Right lobe of liver (tissue), 6 donors: ENCODE data around the gene SF3B3. TPM values are rescaled to one million over a fixed set of nuclear protein-coding genes. Genes with fewer than 3 reads are reported as not detected.
"Not testable (repeated sequence)": the region's sequence is repeated elsewhere in the genome, so short reads cannot be mapped to it uniquely, and the experiment has no call there.

Source experiments
- ATAC-seq, 4 donors: fragments of 200-7000 bp; cut with Tn5 transposase; one replicate each; pipeline ENCODE4 v1.9.1; 2020; ENCODE audit warnings: mild to moderate bottlenecking in 4 of 4, moderate library complexity in 4 of 4
- DNase-seq, 3 donors: peaks; one replicate each; pipeline ENCODE4 v3.0.0-alpha.2; 2020
- H3K27ac ChIP-seq, 3 donors: fragments of 200-600 bp; one replicate each; pipeline ENCODE4 v1.8.0; 2022
- H3K27me3 ChIP-seq, 2 donors: fragments of 200-600 bp; one replicate each; pipeline ENCODE4 v1.8.0; 2022
- H3K36me3 ChIP-seq, 4 donors: fragments of 200-600 bp; sonication (generic) in 1 of 4; one replicate each; pipeline versions ENCODE4 v1.5.1 to v1.8.0; 2017 to 2022; ENCODE audit warnings: control low read depth in 1 of 4
- H3K4me1 ChIP-seq, 4 donors: fragments of 200-600 bp; sonication (generic) in 1 of 4; one replicate each; pipeline versions ENCODE4 v1.5.1 to v1.8.0; 2017 to 2022; ENCODE audit warnings: control low read depth in 1 of 4
- H3K4me3 ChIP-seq, 3 donors: fragments of 200-600 bp; one replicate each; pipeline ENCODE4 v1.8.0; 2022
- H3K9me3 ChIP-seq, 4 donors: fragments of 200-600 bp; sonication (generic) in 1 of 4; one replicate each; pipeline versions ENCODE4 v1.5.1 to v1.8.0; 2017 to 2022; ENCODE audit warnings: control low read depth in 1 of 4
- CTCF ChIP-seq, 4 donors: fragments of 200-600 bp in 3 of 4; fragments of 450-650 bp in 1 of 4; IDR thresholded peaks; one replicate each; pipeline versions ENCODE4 v1.5.1 to v1.8.0; 2016 to 2022; ENCODE audit warnings: antibody characterized with exemption in 4 of 4, mild to moderate bottlenecking in 2 of 4
- POLR2A ChIP-seq: fragments of 450-650 bp; IDR thresholded peaks from one replicate; pipeline ENCODE4 v1.6.1; 2017; ENCODE audit warnings: antibody characterized with exemption, mild to moderate bottlenecking
- WGBS: methylation state at CpG from one replicate; pipeline ENCODE4 v1.1.6; 2018; ENCODE audit warnings: low coverage, low lambda C conversion rate; ENCODE audit not compliant: insufficient coverage; ENCODE audit errors: missing lambda C conversion rate; 5-methylcytosine and 5-hydroxymethylcytosine counted together
- intact Hi-C, 2 donors: fragments of 100-400 bp; cut with DNase I; formaldehyde crosslinking; loops; one replicate each; pipeline versions ENCODE4 v1.11.2 to v1.14.1; 2022
- total RNA-seq, 6 experiments: library from RNA; depleted of rRNA in 2 of 6; stranded (reverse); fragments of >200 nt in 2 of 6; fragmentation: NEBNext Ultra II Directional in 3 of 6; extraction: Animal tissue kit (Norgen Biotek cat#: 25700) in 3 of 6; gene quantifications; one replicate each; pipeline versions ENCODE4 v1.1.0 to v1.2.4, GENCODE V29; 2016 to 2023
- donor health status: DM: no; HTN: yes; CAD: no.
- donor health status: DM: no; HTN: no; CAD: no.
- donor health status: DM: no; HTN: no; CAD: no.
- donor health status: DM: no; HTN: yes; CAD: no.
- donor health status: DM: no; HTN: yes; CAD: no.

The SF3B3 gene
- total RNA-seq, 6 experiments from 2014 or later, result 51.4 to 110 (median 90.7) TPM

DNA sequence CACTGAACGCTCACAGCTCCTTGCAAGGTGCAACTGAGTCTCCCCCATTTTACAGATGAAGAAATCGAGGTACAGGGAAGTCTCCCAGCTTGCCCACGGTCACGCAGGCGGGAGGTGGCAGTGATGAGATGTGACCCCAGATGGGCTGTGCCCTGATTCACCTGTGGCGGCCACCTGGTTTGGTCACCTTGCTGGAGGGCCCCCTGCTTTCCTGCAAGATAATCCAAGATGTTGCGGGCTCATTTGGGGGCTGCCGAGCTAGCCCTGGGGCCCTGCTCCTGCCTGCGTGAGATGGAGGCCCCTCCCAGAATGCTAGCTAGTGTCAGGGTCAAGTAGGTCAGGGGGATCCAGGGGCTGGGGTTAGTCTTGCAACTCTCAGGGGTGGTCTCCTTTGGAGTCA is 63.1 kb downstream of the SF3B3 start:
- Histone ChIP-seq H3K4me3 (no peak overlapping the region), H3K27ac (no peak overlapping the region), H3K9me3 (no peaks in the 10 kb centered on the region), H3K36me3 (no peaks in the 10 kb centered on the region), H3K27me3 (no peaks in the 10 kb centered on the region), H3K4me1 (no peaks in the 10 kb centered on the region)
- 100% methylated on average over 1 of the region's 9 CpGs for WGBS
- DNase-seq (no peak), ATAC-seq (no peak)
- intact Hi-C loops, result no loop called here
- TF ChIP-seq POLR2A, result no peak
- TF ChIP-seq CTCF (IDR thresholded peaks at IDR 0.05), result no peak

DNA sequence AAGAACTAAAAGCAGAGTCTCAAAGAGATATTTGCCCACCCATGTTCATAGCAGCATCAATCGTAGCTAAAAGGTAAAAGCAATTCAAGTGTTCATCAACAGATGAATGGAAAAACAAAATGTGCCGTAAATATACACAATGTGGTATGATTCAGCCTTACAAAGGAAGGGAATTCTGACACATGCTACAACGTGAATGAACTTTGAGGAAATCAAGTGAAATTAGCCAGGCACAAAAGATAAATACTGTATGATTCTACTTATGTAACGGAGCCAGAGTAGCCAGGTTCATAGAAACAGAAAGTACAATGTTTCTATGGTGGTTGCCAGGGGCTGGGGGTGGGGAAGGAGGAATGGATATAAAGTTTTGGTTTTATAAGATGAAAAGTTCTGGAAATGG is 64.9 kb downstream of the SF3B3 start:
- WGBS, result 29% methylated on average over 4 of the region's 4 CpGs
- Histone ChIP-seq H3K4me1 (no peaks in the 10 kb centered on the region), H3K9me3 (no peaks in the 10 kb centered on the region), H3K27ac (no peak overlapping the region), H3K36me3 (no peaks in the 10 kb centered on the region), H3K27me3 (no peaks in the 10 kb centered on the region), H3K4me3 (no peak overlapping the region)
- TF ChIP-seq CTCF (IDR thresholded peaks at IDR 0.05), result no peak
- no peak for TF ChIP-seq POLR2A
- DNase-seq (no peak), ATAC-seq (peak in 2 of 4 donors; percentile 45 to 46)
- intact Hi-C loops, result no loop called here

GRCh38 chr16:70589416-70589815 is 65.8 kb downstream of the SF3B3 start:
- H3K36me3 ChIP-seq, H3K4me1 ChIP-seq, H3K9me3 ChIP-seq, H3K27ac ChIP-seq, H3K27me3 ChIP-seq, intact Hi-C loops, DNase-seq, ATAC-seq, H3K4me3 ChIP-seq: not testable (repeated sequence)
- 100% methylated on average over 3 of the region's 3 CpGs for WGBS

DNA sequence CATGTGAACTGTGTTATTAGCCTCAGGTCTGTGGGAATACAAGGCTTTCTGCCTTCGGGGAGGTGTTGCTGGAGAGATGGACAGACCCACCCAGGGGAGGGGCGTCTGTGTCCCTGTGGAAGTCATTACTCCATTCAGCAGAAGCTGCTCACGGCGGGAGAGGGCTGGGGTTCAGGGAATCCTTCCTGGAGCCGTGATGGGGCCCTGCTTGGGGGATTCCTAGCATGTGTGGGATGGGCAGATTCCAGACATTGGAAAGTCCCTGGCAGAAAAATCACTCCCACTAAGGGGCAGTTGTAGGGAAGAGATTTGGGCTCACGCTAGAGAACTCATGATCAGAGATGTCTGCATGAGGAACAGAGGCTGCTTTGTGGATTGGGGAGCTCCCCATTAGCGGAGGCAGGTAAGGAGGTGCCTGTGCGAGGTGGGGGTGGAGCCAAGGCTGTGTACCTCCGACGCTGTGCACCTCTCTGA is 66.4 kb downstream of the SF3B3 start:
- Histone ChIP-seq H3K9me3 (no peaks in the 10 kb centered on the region), H3K27ac (no peak overlapping the region), H3K4me1 (no peaks in the 10 kb centered on the region), H3K36me3 (no peaks in the 10 kb centered on the region), H3K27me3 (no peaks in the 10 kb centered on the region), H3K4me3 (no peak overlapping the region)
- peak in 3 of 4 donors; percentile 6 to 41 (median 18) for ATAC-seq
- intact Hi-C loops, result no loop called here
- DNase-seq, result no peak
- no peak for TF ChIP-seq POLR2A
- no peak for TF ChIP-seq CTCF (IDR thresholded peaks at IDR 0.05)
- WGBS, result 12% methylated on average over 7 of the region's 10 CpGs

DNA sequence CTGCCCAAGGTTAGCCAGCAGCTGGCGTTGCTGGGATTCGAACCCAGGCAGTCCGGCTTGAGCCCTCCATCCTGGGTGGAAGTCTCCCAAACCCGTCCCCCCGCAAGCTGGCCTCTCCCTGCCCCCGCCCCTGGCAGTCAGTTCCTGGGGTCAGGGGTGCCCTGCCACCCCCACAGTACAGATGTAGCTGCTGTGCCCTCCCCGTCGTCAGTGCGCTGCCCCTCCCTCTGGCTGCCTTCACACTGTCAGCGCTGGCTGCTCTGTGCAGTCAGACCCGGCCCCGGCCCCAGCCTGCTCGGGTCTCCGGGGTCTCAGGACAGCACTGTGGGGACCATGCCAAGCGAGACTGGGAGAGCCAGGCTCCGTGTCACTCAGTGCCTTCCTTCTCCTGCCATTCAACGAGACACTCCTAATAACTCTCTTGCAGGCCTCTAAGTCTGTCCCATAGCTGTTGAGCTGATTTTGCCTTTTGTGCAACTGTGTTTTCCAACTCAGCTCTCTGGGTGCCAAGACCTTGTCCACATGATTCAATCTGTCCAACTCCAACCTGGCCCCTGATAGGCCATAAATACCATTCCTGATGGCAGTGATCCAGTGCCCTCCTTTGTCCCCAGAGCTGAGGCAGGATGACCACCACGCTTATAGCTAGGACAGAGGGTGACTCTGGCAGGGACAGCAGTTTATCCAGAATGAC is 67.3 kb downstream of the SF3B3 start:
- no peaks in the 10 kb centered on the region for H3K36me3 ChIP-seq
- 67% methylated on average over 4 of the region's 18 CpGs for WGBS
- ATAC-seq (peak in 1 of 4 donors; percentile 28), DNase-seq (no peak)
- H3K4me1 ChIP-seq, result no peaks in the 10 kb centered on the region
- no peaks in the 10 kb centered on the region for H3K9me3 ChIP-seq
- H3K27me3 ChIP-seq, result no peaks in the 10 kb centered on the region
- intact Hi-C loops, result no loop called here
- H3K4me3 ChIP-seq, result no peak overlapping the region
- H3K27ac ChIP-seq, result no peak overlapping the region
- no peak for TF ChIP-seq CTCF (IDR thresholded peaks at IDR 0.05)
- TF ChIP-seq POLR2A, result no peak
